Loucy (cell line): ENCODE data around the gene UQCRC1.

Experiments
- CTCF ChIP-seq: fragments of 200-600 bp; sonication (generic); conservative IDR thresholded peaks from 2 replicates; pipeline ENCODE4 v1.5.1; 2014; ENCODE audit warnings: mild to moderate bottlenecking, antibody characterized with exemption, low read length
- EZH2phosphoT487 ChIP-seq: fragments of 200-600 bp; IDR thresholded peaks from 2 replicates; pipeline ENCODE4 v1.6.1; 2018; ENCODE audit warnings: antibody characterized with exemption, mild to moderate bottlenecking, moderate library complexity, borderline replicate concordance

- TF ChIP-seq CTCF (0 out of 2 replicates have a peak, but pooled peaks have one; percentile 9), EZH2phosphoT487 (no peak)
Observed at GRCh38 chr3:48556796-48557626, 52.4 kb downstream of the UQCRC1 start, which contains the start of gene PFKFB4.
